Panc1 (cell line): ENCODE data around the gene KAT2A. TPM values are rescaled to one million over a fixed set of nuclear protein-coding genes. Genes with fewer than 3 reads are reported as not detected.

Source experiments
- ATAC-seq: fragments of 200-7000 bp; cut with Tn5 transposase; 2 replicates; pipeline ENCODE4 v1.9.1; 2020; ENCODE audit warnings: mild to moderate bottlenecking, moderate library complexity
- Bru-seq: library from RNA; stranded (reverse); fragments of 400-500 nt; gene quantifications from one replicate; lab custom pipeline; 2021; lab: Mats Ljungman, UMichigan
- BruChase-seq, 2 experiments: library from RNA; stranded (reverse); fragments of 400-500 nt; gene quantifications; one replicate each; lab custom pipeline; 2021; lab: Mats Ljungman, UMichigan
- BruUV-seq: library from RNA; stranded (reverse); fragments of 400-500 nt; replicated peaks from 2 replicates; lab custom pipeline; 2021; lab: Mats Ljungman, UMichigan
- CTCF ChIA-PET: fragments of 300-600 bp; sonication (Branson Sonifier 250); formaldehyde crosslinking; loops from one replicate; lab custom pipeline; 2022; ENCODE audit warnings: antibody characterized with exemption; lab: Charles Lee
- POLR2A ChIA-PET: fragments of 300-600 bp; sonication (Branson Sonifier 250); formaldehyde crosslinking; loops from one replicate; lab custom pipeline; 2022; ENCODE audit warnings: antibody characterized with exemption; lab: Charles Lee
- DNase-seq: peaks from one replicate; pipeline ENCODE4 v3.0.0-alpha.2; 2010; ENCODE audit warnings: low read depth, low spot score
- H3K27ac ChIP-seq: 2 replicates; pipeline ENCODE4 v1.5.1; 2011; ENCODE audit warnings: mild to moderate bottlenecking, low read length, inconsistent platforms
- H3K27me3 ChIP-seq: fragments of 200-500 bp; sonication (Bioruptor generic); 2 replicates; pipeline ENCODE4 v1.6.0; 2014; ENCODE audit warnings: low read length, inconsistent platforms; ENCODE audit not compliant: control insufficient read depth, insufficient read depth
- H3K36me3 ChIP-seq: fragments of 200-500 bp; sonication (Bioruptor generic); 2 replicates; pipeline ENCODE4 v1.5.1; 2014; ENCODE audit warnings: inconsistent platforms, mild to moderate bottlenecking, low read length, moderate library complexity; ENCODE audit not compliant: control insufficient read depth, insufficient read depth
- H3K4me1 ChIP-seq: 2 replicates; pipeline ENCODE4 v1.5.1; 2011; ENCODE audit warnings: inconsistent platforms, mild to moderate bottlenecking, low read length, moderate library complexity; ENCODE audit not compliant: control insufficient read depth, insufficient read depth
- H3K4me3 ChIP-seq, 2 experiments: 2 replicates each; pipeline ENCODE4 v1.5.1; 2011 to 2012; ENCODE audit warnings: low read depth in 2 of 2, low read length in 2 of 2, mild to moderate bottlenecking in 2 of 2, inconsistent platforms in 1 of 2, moderate library complexity in 1 of 2
- H3K9me3 ChIP-seq: fragments of 200-500 bp; sonication (Bioruptor generic); 2 replicates; pipeline ENCODE4 v1.5.1; 2014; ENCODE audit warnings: low read depth, mild to moderate bottlenecking, inconsistent platforms, low read length, moderate library complexity; ENCODE audit not compliant: control insufficient read depth, insufficient read depth
- CTCF ChIP-seq: fragments of 450-650 bp; IDR thresholded peaks from 2 replicates; pipeline ENCODE4 v1.5.1; 2017; ENCODE audit warnings: mild to moderate bottlenecking
- POLR2AphosphoS5 ChIP-seq: IDR thresholded peaks from 2 replicates; pipeline ENCODE4 v1.6.1; 2012; ENCODE audit warnings: mild to moderate bottlenecking, low read depth, low read length, moderate library complexity
- TCF7L2 ChIP-seq: IDR thresholded peaks from 2 replicates; pipeline ENCODE4 v1.6.1; 2011; ENCODE audit warnings: mild to moderate bottlenecking, low read depth, low read length, inconsistent platforms
- in situ Hi-C: cut with HindIII; loops from 2 replicates; pipeline ENCODE4 v1.10.0; 2016; ENCODE audit warnings: low sequenced_read_pairs, low pct_unique_long_range_greater_than_20kb
- intact Hi-C: fragments of 100-400 bp; cut with micrococcal nuclease; formaldehyde crosslinking; loops from one replicate; pipeline ENCODE4 v1.10.0; 2022; ENCODE audit not compliant: unreplicated experiment
- long read RNA-seq: library from polyadenylated mRNA; unstranded; transcript quantifications from one replicate; pipeline ENCODE4 v2.0.0, GENCODE V29; 2021; ENCODE audit not compliant: unreplicated experiment
- polyA plus RNA-seq: library from polyadenylated mRNA; unstranded; fragments of >200 nt; gene quantifications from one replicate; pipeline ENCODE4 v1.2.1, GENCODE V29; 2012; ENCODE audit warnings: missing spikeins; ENCODE audit not compliant: insufficient read length
- total RNA-seq: library from RNA; stranded (reverse); gene quantifications from one replicate; pipeline ENCODE4 v1.2.1, GENCODE V29; 2021; ENCODE audit not compliant: unreplicated experiment
- TF ChIP-seq, protein P1 (sequence below), 2 experiments: IDR thresholded peaks; 2 replicates each; pipeline ENCODE4 v1.6.1; 2011 to 2012; ENCODE audit warnings: low read depth in 2 of 2, control low read depth in 1 of 2, low read length in 1 of 2, mild to moderate bottlenecking in 1 of 2, moderate library complexity in 1 of 2; ENCODE audit not compliant: insufficient read depth in 1 of 2

Gene KAT2A
- total RNA-seq, result 67.0 TPM
- polyA plus RNA-seq, result 60.6 TPM
- Bru-seq, nascent RNA, result percentile 61 among the genes with signal in this experiment
- percentile 74 among the genes with signal in this experiment for BruChase-seq, experiment 1, labeled RNA remaining after a 2-hour chase
- BruChase-seq, experiment 2, labeled RNA remaining after a 6-hour chase, result percentile 90 among the genes with signal in this experiment
- long read RNA-seq, transcript KAT2A-201 (18 exons, 3,109 nt), result major isoform, 16 of 115 reads
- long read RNA-seq, partial matches to known transcripts, result 74 of 115 reads
- long read RNA-seq, other reads (novel, unspliced or antisense), result 22 of 115 reads

DNA sequence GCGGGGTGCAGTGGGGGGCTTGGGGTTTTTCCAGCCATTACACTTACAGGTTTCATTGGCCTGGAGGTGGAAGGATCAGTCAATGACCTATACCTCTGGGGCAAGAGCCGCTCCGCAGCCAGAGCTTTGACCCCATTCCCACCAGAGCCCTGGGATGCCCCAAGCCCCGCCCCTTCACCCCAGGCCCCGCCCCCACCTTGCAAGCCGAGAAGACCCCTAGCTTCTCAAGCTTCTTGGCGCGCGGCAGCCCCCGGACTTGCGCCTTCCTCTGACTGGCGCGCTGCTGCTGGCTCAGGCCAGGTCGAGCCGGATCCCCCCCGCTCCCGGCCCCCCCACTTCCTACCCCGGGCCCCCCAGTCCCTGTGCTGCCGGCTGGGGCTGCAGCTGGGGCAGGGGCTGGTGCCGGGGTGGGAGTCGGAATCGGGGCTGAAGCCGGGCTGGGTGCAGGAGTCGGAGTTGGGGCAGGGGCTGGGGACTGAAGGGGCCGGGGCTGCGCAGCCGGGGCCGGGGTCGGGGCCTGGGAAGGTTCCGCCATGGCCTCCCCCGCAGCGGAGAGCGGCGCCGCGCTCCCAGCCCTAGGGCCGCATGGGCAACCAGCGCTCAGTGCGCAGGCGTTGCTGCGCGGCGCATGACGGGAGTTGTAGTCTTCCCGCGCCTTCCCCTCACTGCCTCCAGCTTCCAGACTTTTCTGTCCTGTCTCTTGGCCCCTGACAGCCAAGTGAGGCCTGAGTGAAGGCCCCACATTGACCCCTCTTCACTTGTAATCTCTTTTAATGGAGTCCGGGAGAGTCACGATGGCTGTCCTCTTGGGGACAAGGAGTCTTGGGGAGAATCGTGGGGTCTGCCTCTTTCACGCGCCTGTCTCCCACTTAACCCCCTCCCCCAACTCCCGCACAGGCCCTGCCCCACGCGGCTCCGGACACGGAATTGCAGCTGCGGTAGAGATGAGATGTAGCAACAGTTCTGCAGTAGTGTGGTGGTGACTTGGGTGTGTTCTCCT, at the start of gene KAT2A:
Gene KAT2A (minus strand): TSS at position 598 of the 1,000 bp plus-strand sequence. CDS start 63 bp downstream, at position 535.
- Histone ChIP-seq H3K36me3 (no peaks in the 10 kb centered on the region), H3K4me1 (peaks cover 7% of the 10 kb centered on the region; the same call in 1 of the 2 replicates), H3K9me3 (no peaks in the 10 kb centered on the region), H3K4me3 (peak within 1 kb of the TSS; percentile 40 to 49), H3K27ac (peak within 1 kb of the TSS; percentile 69), H3K27me3 (no peaks in the 10 kb centered on the region)
- POLR2A ChIA-PET, result interaction anchor here (0.6 kb wide), 2 partner anchors 33 to 322 kb away, joined by 3 to 8 read pairs; no protein-coding TSS in a partner anchor
- BruUV-seq, result no TSS peak
- no peak for DNase-seq
- CTCF ChIA-PET, result no interaction called here
- peak; percentile 92 for ATAC-seq
- intact Hi-C loops (no loop called here), in situ Hi-C loops (no loop called here)
- TF ChIP-seq, protein P1, sequence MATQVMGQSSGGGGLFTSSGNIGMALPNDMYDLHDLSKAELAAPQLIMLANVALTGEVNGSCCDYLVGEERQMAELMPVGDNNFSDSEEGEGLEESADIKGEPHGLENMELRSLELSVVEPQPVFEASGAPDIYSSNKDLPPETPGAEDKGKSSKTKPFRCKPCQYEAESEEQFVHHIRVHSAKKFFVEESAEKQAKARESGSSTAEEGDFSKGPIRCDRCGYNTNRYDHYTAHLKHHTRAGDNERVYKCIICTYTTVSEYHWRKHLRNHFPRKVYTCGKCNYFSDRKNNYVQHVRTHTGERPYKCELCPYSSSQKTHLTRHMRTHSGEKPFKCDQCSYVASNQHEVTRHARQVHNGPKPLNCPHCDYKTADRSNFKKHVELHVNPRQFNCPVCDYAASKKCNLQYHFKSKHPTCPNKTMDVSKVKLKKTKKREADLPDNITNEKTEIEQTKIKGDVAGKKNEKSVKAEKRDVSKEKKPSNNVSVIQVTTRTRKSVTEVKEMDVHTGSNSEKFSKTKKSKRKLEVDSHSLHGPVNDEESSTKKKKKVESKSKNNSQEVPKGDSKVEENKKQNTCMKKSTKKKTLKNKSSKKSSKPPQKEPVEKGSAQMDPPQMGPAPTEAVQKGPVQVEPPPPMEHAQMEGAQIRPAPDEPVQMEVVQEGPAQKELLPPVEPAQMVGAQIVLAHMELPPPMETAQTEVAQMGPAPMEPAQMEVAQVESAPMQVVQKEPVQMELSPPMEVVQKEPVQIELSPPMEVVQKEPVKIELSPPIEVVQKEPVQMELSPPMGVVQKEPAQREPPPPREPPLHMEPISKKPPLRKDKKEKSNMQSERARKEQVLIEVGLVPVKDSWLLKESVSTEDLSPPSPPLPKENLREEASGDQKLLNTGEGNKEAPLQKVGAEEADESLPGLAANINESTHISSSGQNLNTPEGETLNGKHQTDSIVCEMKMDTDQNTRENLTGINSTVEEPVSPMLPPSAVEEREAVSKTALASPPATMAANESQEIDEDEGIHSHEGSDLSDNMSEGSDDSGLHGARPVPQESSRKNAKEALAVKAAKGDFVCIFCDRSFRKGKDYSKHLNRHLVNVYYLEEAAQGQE (IDR thresholded peaks at IDR 0.05; ENCODE audit: insufficient read depth in 1 of 2, low read depth in 2 of 2, low read length in 1 of 2), result no peak
- TF ChIP-seq CTCF, result no peak
- TF ChIP-seq TCF7L2, result no peak
- TF ChIP-seq POLR2AphosphoS5, result peak; percentile 65

- H3K9me3 ChIP-seq, result no peaks in the 10 kb centered on the region
- H3K36me3 ChIP-seq, result no peaks in the 10 kb centered on the region
- H3K27ac ChIP-seq, result no peak overlapping the region
- POLR2A ChIA-PET, result no interaction called here
- intact Hi-C loops, result no loop called here
- H3K4me3 ChIP-seq, result no peak overlapping the region
- DNase-seq (no peak), ATAC-seq (no peak)
- in situ Hi-C loops, result no loop called here
- no peaks in the 10 kb centered on the region for H3K27me3 ChIP-seq
- BruUV-seq, result no TSS peak
- H3K4me1 ChIP-seq, result no peaks in the 10 kb centered on the region
- CTCF ChIA-PET, result no interaction called here
- TF ChIP-seq TCF7L2 (no peak), POLR2AphosphoS5 (no peak)
Observed at GRCh38 chr17:42169351-42169750, 48.2 kb upstream of the KAT2A start.
